Measurements from ENCODE around the gene DIPK2A.

DIPK2A gene

GRCh38 chr3:143971359-143972154 is at the start of gene DIPK2A:
DIPK2A (plus strand) TSS chr3:143971823; CDS start chr3:143972333, 510 bp downstream.
- peak; percentile 97 for DNase-seq

GRCh38 chr3:143924522-143925285 is 46.9 kb upstream of the DIPK2A start:
- no peak for DNase-seq

- DNase-seq: no peak
These were observed 43.6 kb upstream of the DIPK2A start for GRCh38 chr3:143928056-143928455.

- DNase-seq: no peak
These were observed 42.9 kb upstream of the DIPK2A start for GRCh38 chr3:143928541-143929255.

GRCh38 chr3:143934791-143935190 is 36.8 kb upstream of the DIPK2A start:
- no peak for DNase-seq

- no peak for DNase-seq
These were observed 35.9 kb upstream of the DIPK2A start for GRCh38 chr3:143935678-143936077.

GRCh38 chr3:143950810-143951209 is 20.8 kb upstream of the DIPK2A start:
- no peak for DNase-seq

GRCh38 chr3:143951351-143951971 is 20.2 kb upstream of the DIPK2A start:
- DNase-seq: no peak

- DNase-seq: no peak
These were observed 19.0 kb upstream of the DIPK2A start for GRCh38 chr3:143952569-143953072.

- DNase-seq: no peak
These were observed 16.5 kb upstream of the DIPK2A start for GRCh38 chr3:143955113-143955512.

- no peak for DNase-seq
These were observed 14.8 kb upstream of the DIPK2A start for GRCh38 chr3:143956838-143957237.

GRCh38 chr3:143957453-143957852 is 14.2 kb upstream of the DIPK2A start:
- no peak for DNase-seq

- DNase-seq: no peak
These were observed 12.7 kb upstream of the DIPK2A start for GRCh38 chr3:143958966-143959365.

- no peak for DNase-seq
These were observed 10.3 kb upstream of the DIPK2A start for GRCh38 chr3:143961342-143961741.

GRCh38 chr3:143963946-143964345 is 7.7 kb upstream of the DIPK2A start:
- DNase-seq: no peak

- DNase-seq: peak; percentile 74
These were observed 757 bp upstream of the DIPK2A start for GRCh38 chr3:143970773-143971358.

GRCh38 chr3:143972155-143972504 is 507 bp downstream of the DIPK2A start:
- peak; percentile 84 for DNase-seq

GRCh38 chr3:143972505-143973258 is 1.1 kb downstream of the DIPK2A start:
- DNase-seq: peak; percentile 88

GRCh38 chr3:143973259-143974021 is 1.8 kb downstream of the DIPK2A start:
- DNase-seq: no peak

GRCh38 chr3:143974271-143975238 is 2.9 kb downstream of the DIPK2A start:
- DNase-seq: no peak
